Spleen (tissue), 7 donors: ENCODE measurements around the gene IL19.

ENCODE experiments used
- POLR2A ChIP-seq, 3 donors: fragments of 450-650 bp; IDR thresholded peaks; one replicate each; pipeline ENCODE4 v1.5.1; 2017; ENCODE audit warnings: antibody characterized with exemption in 3 of 3, mild to moderate bottlenecking in 1 of 3
- POLR2AphosphoS5 ChIP-seq, 3 donors: sonication (generic); formaldehyde crosslinking; IDR thresholded peaks; one replicate each; pipeline ENCODE4 v1.5.1; 2017; ENCODE audit warnings: antibody characterized with exemption in 3 of 3
- TF ChIP-seq, protein P1 (sequence below), 11 experiments: fragments of 200-600 bp in 7 of 11; fragments of 450-650 bp in 4 of 11; sonication (generic) in 4 of 11; IDR thresholded peaks in 8 of 11; conservative IDR thresholded peaks in 3 of 11; 1 replicate in 7 of 11; 2 replicates in 4 of 11; pipeline versions ENCODE4 v1.4.0 to v1.8.0; 2016 to 2021; ENCODE audit warnings: antibody characterized with exemption in 11 of 11, inconsistent platforms in 4 of 11, mild to moderate bottlenecking in 1 of 11
- donor health status: DM: no; HTN: no; CAD: no; lungs with moderate emphysema.
- donor health status: DM: no; HTN: no; CAD: no.
- donor health status: DM: no; HTN: no; CAD: no.

DNA sequence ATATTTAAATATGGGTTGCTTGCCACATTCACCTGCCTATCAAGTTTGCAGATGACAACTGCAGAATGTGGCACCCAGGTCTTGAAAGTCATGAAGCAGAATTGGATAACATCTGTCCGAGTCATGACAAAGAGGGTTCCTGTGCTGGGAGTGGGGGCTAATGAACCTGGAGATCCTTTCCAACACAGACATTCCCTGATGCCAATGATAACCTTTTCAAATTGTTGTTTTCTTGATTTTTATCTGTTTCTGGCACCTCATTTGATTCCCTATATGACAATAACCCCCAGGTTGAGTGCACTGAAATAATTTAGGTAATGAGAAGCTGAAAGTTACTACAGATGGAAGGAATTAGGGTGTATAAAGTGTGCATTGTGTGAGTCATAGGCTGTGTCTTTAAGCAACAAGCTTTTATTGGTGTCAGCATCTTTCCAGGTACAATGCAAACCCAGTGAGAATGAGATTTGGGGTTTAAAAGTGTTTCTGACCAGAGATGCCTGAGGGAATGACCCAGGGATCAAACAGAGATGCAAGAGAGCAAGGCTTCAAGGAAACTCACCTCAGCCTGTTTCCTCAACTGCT is 33.7 kb downstream of the IL19 start:
- TF ChIP-seq, protein P1, sequence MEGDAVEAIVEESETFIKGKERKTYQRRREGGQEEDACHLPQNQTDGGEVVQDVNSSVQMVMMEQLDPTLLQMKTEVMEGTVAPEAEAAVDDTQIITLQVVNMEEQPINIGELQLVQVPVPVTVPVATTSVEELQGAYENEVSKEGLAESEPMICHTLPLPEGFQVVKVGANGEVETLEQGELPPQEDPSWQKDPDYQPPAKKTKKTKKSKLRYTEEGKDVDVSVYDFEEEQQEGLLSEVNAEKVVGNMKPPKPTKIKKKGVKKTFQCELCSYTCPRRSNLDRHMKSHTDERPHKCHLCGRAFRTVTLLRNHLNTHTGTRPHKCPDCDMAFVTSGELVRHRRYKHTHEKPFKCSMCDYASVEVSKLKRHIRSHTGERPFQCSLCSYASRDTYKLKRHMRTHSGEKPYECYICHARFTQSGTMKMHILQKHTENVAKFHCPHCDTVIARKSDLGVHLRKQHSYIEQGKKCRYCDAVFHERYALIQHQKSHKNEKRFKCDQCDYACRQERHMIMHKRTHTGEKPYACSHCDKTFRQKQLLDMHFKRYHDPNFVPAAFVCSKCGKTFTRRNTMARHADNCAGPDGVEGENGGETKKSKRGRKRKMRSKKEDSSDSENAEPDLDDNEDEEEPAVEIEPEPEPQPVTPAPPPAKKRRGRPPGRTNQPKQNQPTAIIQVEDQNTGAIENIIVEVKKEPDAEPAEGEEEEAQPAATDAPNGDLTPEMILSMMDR (IDR thresholded peaks at IDR 0.05 in 8 of 11, conservative IDR thresholded peaks at IDR 0.05 in 3 of 11), result no peak
- TF ChIP-seq POLR2AphosphoS5 (IDR thresholded peaks at IDR 0.05) (no peak), POLR2A (IDR thresholded peaks at IDR 0.05) (no peak)
